ENCODE data around the gene ZFPM1. TPM values are rescaled to one million over a fixed set of nuclear protein-coding genes. Genes with fewer than 3 reads are reported as not detected.
A peak's percentile ranks its signal among the peaks of the same experiment; 100 is the strongest.

ZFPM1 gene
- total RNA-seq, 6 donors from 2014 or later: 1.0 to 8.4 (median 3.3) TPM

DNA sequence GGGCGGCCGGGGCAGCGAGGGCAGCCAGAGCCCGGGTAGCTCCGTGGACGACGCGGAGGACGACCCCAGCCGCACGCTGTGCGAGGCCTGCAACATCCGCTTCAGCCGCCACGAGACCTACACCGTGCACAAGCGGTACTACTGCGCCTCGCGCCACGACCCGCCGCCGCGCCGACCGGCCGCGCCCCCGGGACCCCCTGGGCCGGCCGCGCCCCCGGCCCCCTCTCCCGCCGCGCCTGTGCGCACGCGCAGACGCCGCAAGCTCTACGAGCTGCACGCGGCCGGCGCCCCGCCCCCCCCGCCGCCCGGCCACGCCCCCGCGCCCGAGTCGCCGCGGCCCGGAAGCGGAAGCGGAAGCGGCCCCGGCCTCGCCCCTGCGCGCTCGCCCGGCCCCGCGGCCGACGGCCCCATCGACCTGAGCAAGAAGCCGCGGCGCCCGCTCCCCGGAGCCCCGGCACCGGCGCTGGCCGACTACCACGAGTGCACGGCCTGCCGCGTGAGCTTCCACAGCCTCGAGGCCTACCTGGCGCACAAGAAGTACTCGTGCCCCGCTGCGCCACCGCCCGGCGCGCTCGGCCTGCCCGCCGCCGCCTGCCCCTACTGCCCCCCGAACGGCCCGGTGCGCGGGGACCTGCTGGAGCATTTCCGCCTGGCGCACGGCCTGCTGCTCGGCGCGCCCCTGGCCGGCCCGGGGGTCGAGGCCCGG is 81.0 kb downstream of the ZFPM1 start:
- Histone ChIP-seq H3K4me1 (peaks cover 16 to 22% (median 16%) of the 10 kb centered on the region in 4 donors), H3K27me3 (peaks cover 0 to 1% (median 0%) of the 10 kb centered on the region in 4 donors), H3K27ac (peak overlapping the region; percentile 80 to 88 (median 84)), H3K4me3 (peak overlapping the region; percentile 29 to 95 (median 86)), H3K9me3 (no peaks in the 10 kb centered on the region), H3K36me3 (no peaks in the 10 kb centered on the region)
- ATAC-seq (ENCODE audit: low FRiP score in 2 of 2) (peak in 1 of 2 donors; percentile 83), DNase-seq (peak; percentile 76 to 98)
- 0% methylated on average over 10 of the region's 114 CpGs; no CpG with 5 or more reads in 1 of the 2 donors for WGBS, 2 donors
- TF ChIP-seq EP300 (IDR thresholded peaks at IDR 0.05) (no peak), POLR2A (IDR thresholded peaks at IDR 0.05) (peak in 2 of 4 donors; percentile 76 to 83), POLR2AphosphoS5 (IDR thresholded peaks at IDR 0.05) (peak; percentile 27 to 51)
- TF ChIP-seq, protein P1, sequence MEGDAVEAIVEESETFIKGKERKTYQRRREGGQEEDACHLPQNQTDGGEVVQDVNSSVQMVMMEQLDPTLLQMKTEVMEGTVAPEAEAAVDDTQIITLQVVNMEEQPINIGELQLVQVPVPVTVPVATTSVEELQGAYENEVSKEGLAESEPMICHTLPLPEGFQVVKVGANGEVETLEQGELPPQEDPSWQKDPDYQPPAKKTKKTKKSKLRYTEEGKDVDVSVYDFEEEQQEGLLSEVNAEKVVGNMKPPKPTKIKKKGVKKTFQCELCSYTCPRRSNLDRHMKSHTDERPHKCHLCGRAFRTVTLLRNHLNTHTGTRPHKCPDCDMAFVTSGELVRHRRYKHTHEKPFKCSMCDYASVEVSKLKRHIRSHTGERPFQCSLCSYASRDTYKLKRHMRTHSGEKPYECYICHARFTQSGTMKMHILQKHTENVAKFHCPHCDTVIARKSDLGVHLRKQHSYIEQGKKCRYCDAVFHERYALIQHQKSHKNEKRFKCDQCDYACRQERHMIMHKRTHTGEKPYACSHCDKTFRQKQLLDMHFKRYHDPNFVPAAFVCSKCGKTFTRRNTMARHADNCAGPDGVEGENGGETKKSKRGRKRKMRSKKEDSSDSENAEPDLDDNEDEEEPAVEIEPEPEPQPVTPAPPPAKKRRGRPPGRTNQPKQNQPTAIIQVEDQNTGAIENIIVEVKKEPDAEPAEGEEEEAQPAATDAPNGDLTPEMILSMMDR (IDR thresholded peaks at IDR 0.05): peak in 2 of 6 experiments; percentile 17 to 31

GRCh38 chr16:88534638-88535190 is 81.6 kb downstream of the ZFPM1 start:
- 19 to 94% methylated on average over 8 to 49 of the region's 65 CpGs for WGBS, 2 donors
- ATAC-seq (ENCODE audit: low FRiP score in 2 of 2) (peak in 1 of 2 donors; percentile 16), DNase-seq (peak; percentile 55 to 93)
- Histone ChIP-seq H3K36me3 (no peaks in the 10 kb centered on the region), H3K27me3 (peaks cover 0 to 7% (median 4%) of the 10 kb centered on the region in 4 donors), H3K9me3 (no peaks in the 10 kb centered on the region), H3K4me1 (peaks cover 16 to 22% (median 16%) of the 10 kb centered on the region in 4 donors), H3K4me3 (peak overlapping the region; percentile 41 to 95 (median 86)), H3K27ac (peak overlapping the region in 3 of 4 donors; percentile 80 to 88 (median 85))
- TF ChIP-seq POLR2AphosphoS5 (IDR thresholded peaks at IDR 0.05) (no peak), POLR2A (IDR thresholded peaks at IDR 0.05) (no peak)
- TF ChIP-seq, protein P1 (IDR thresholded peaks at IDR 0.05): peak in 4 of 6 experiments; percentile 11 to 59 (median 40)

DNA sequence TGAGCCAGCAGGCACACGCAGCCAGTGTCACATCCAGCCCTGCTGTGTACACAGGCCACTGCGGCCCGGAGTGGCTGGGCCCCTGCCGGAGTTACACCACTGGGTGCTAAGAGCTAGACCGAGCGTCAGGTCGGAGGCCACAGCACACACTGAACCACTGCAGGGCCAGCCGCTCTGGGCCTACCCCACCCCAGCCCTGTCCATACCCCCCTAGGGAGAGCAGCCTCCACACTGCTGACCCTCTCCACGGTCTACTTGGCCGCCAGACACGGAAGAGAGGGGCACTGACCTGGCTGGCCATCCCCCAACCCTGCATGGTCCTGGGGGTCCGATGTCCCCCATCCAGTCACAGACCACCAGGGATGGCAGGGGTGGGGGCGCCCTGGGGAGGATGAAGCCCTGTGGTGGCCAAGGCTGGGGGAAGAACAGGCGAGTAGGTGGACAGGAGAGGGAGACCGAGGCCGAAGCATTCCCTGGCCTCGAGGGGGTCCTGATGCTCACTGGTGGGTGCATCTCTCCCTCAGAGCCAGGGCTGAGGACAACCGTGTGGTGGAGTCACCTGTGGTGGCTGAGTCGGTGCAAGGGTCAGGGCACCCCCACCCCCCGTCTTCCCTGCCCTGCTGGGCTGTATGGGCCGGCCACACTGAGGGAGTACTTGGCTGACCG is 82.2 kb downstream of the ZFPM1 start:
- H3K27ac ChIP-seq: peak overlapping the region in 1 of 4 donors; percentile 88
- peaks cover 0 to 13% (median 9%) of the 10 kb centered on the region in 4 donors for H3K27me3 ChIP-seq
- DNase-seq: peak in 1 of 2 donors; percentile 69
- ATAC-seq (ENCODE audit: low FRiP score in 2 of 2): no peak
- peaks cover 16 to 22% (median 16%) of the 10 kb centered on the region in 4 donors for H3K4me1 ChIP-seq
- 88 to 94% methylated on average over 11 to 22 of the region's 22 CpGs for WGBS, 2 donors
- no peak for TF ChIP-seq POLR2A (IDR thresholded peaks at IDR 0.05)
- TF ChIP-seq POLR2AphosphoS5 (IDR thresholded peaks at IDR 0.05): no peak
- TF ChIP-seq, protein P1 (IDR thresholded peaks at IDR 0.05): no peak
- TF ChIP-seq EP300 (IDR thresholded peaks at IDR 0.05): no peak
- no peaks in the 10 kb centered on the region for H3K9me3 ChIP-seq
- no peaks in the 10 kb centered on the region for H3K36me3 ChIP-seq
- peak overlapping the region; percentile 41 to 95 (median 86) for H3K4me3 ChIP-seq

GRCh38 chr16:88535857-88536222 is 82.8 kb downstream of the ZFPM1 start:
- no peak for ATAC-seq (ENCODE audit: low FRiP score in 2 of 2)
- H3K4me3 ChIP-seq: peak overlapping the region in 1 of 4 donors; percentile 91
- TF ChIP-seq, protein P1 (IDR thresholded peaks at IDR 0.05): no peak
- TF ChIP-seq POLR2AphosphoS5 (IDR thresholded peaks at IDR 0.05) (no peak), POLR2A (IDR thresholded peaks at IDR 0.05) (no peak), EP300 (IDR thresholded peaks at IDR 0.05) (no peak)
- 96 to 99% methylated on average over 9 of the region's 9 CpGs for WGBS, 2 donors
- peaks cover 16 to 22% (median 16%) of the 10 kb centered on the region in 4 donors for H3K4me1 ChIP-seq
- H3K9me3 ChIP-seq: no peaks in the 10 kb centered on the region
- H3K27me3 ChIP-seq: peaks cover 0 to 15% (median 12%) of the 10 kb centered on the region in 4 donors
- H3K36me3 ChIP-seq: no peaks in the 10 kb centered on the region
- no peak for DNase-seq
- H3K27ac ChIP-seq: no peak overlapping the region
